Neural cell (in vitro differentiated cells): ENCODE measurements around the gene RET. TPM values are rescaled to one million over a fixed set of nuclear protein-coding genes. Genes with fewer than 3 reads are reported as not detected.

ENCODE experiments used
- H2AFZ ChIP-seq: fragments of 200-600, 300-800 bp; sonication (generic), shearing (Covaris generic); 2 replicates; pipeline ENCODE4 v1.6.0; 2014; ENCODE audit warnings: low read depth, mild to moderate bottlenecking, antibody characterized with exemption, low read length, moderate library complexity
- H3F3A ChIP-seq: fragments of 200-600 bp; shearing (Covaris generic); 2 replicates; pipeline ENCODE4 v1.6.1; 2016; ENCODE audit warnings: mild to moderate bottlenecking, moderate library complexity, mixed read lengths, antibody characterized with exemption, low read length; ENCODE audit not compliant: insufficient read depth, poor library complexity, severe bottlenecking
- H3K27ac ChIP-seq: fragments of 200-600, 300-800 bp; sonication (generic), shearing (Covaris generic); 2 replicates; pipeline ENCODE4 v1.5.1; 2014; ENCODE audit warnings: mild to moderate bottlenecking, low read length, moderate library complexity
- H3K27me3 ChIP-seq: fragments of 300-800, 200-600 bp; sonication (generic), shearing (Covaris generic); 2 replicates; pipeline ENCODE4 v1.6.0; 2014; ENCODE audit warnings: mild to moderate bottlenecking, low read depth, low read length, moderate library complexity; ENCODE audit not compliant: insufficient read depth
- H3K36me3 ChIP-seq: fragments of 300-800, 200-600 bp; sonication (generic), shearing (Covaris generic); 2 replicates; pipeline ENCODE4 v1.5.1; 2014; ENCODE audit warnings: mild to moderate bottlenecking, antibody characterized with exemption, low read length, moderate library complexity; ENCODE audit not compliant: insufficient read depth
- H3K4me2 ChIP-seq: fragments of 300-800, 200-600 bp; sonication (generic), shearing (Covaris generic); 2 replicates; pipeline ENCODE4 v1.6.0; 2014; ENCODE audit warnings: mild to moderate bottlenecking, low read length
- H3K4me3 ChIP-seq: fragments of 300-800, 200-600 bp; sonication (generic), shearing (Covaris generic); 2 replicates; pipeline ENCODE4 v1.5.1; 2014; ENCODE audit warnings: mild to moderate bottlenecking, low read length, moderate library complexity
- H3K79me2 ChIP-seq: fragments of 200-600 bp; shearing (Covaris generic); replicated peaks from 2 replicates; pipeline ENCODE4 v1.6.0; 2014; ENCODE audit warnings: mild to moderate bottlenecking, low read length, moderate library complexity; ENCODE audit not compliant: insufficient read depth
- H3K9ac ChIP-seq: fragments of 300-800, 200-600 bp; sonication (generic), shearing (Covaris generic); 2 replicates; pipeline ENCODE4 v1.6.1; 2016; ENCODE audit warnings: mild to moderate bottlenecking, low read length, mixed read lengths
- H3K9me2 ChIP-seq: fragments of 200-600 bp; shearing (Covaris generic); 2 replicates; pipeline ENCODE4 v1.6.1; 2016; ENCODE audit warnings: mild to moderate bottlenecking, low read length, mixed read lengths; ENCODE audit not compliant: insufficient read depth
- H3K9me3 ChIP-seq: fragments of 200-600, 300-800 bp; sonication (generic), shearing (Covaris generic); 2 replicates; pipeline ENCODE4 v1.6.1; 2016; ENCODE audit warnings: mild to moderate bottlenecking, mixed run types, low read length, moderate library complexity, mixed read lengths
- H4K20me1 ChIP-seq: fragments of 200-600 bp; shearing (Covaris generic); 2 replicates; pipeline ENCODE4 v1.6.1; 2016; ENCODE audit warnings: mild to moderate bottlenecking, mixed run types; ENCODE audit not compliant: insufficient read depth
- CTCF ChIP-seq: fragments of 450-650 bp; IDR thresholded peaks from 2 replicates; pipeline ENCODE4 v1.5.1; 2014; ENCODE audit warnings: antibody characterized with exemption, mild to moderate bottlenecking, moderate library complexity; ENCODE audit not compliant: poor library complexity, severe bottlenecking
- EP300 ChIP-seq: fragments of 450-650 bp; conservative IDR thresholded peaks from 2 replicates; pipeline ENCODE4 v1.6.1; 2014; ENCODE audit warnings: antibody characterized with exemption, mild to moderate bottlenecking, moderate library complexity; ENCODE audit not compliant: poor library complexity, severe bottlenecking
- EZH2 ChIP-seq: fragments of 200-600, 300-800 bp; shearing (Covaris generic), sonication (generic); IDR thresholded peaks from 2 replicates; pipeline ENCODE4 v1.6.1; 2014; ENCODE audit warnings: antibody characterized with exemption, low read length, borderline replicate concordance, mild to moderate bottlenecking; ENCODE audit not compliant: insufficient read depth, poor library complexity, severe bottlenecking
- MXI1 ChIP-seq: fragments of 450-650 bp; conservative IDR thresholded peaks from 2 replicates; pipeline ENCODE4 v1.6.1; 2014; ENCODE audit warnings: antibody characterized with exemption, mild to moderate bottlenecking; ENCODE audit not compliant: poor library complexity, severe bottlenecking
- POLR2AphosphoS5 ChIP-seq: IDR thresholded peaks from 2 replicates; pipeline ENCODE4 v1.6.1; 2012
- RAD21 ChIP-seq: fragments of 450-650 bp; conservative IDR thresholded peaks from 2 replicates; pipeline ENCODE4 v1.6.1; 2014; ENCODE audit warnings: antibody characterized with exemption, mild to moderate bottlenecking, moderate library complexity
- REST ChIP-seq: IDR thresholded peaks from 2 replicates; pipeline ENCODE4 v1.6.1; 2012; ENCODE audit warnings: borderline replicate concordance
- SMC3 ChIP-seq: fragments of 450-650 bp; conservative IDR thresholded peaks from 2 replicates; pipeline ENCODE4 v1.6.1; 2014; ENCODE audit warnings: antibody characterized with exemption, mild to moderate bottlenecking, moderate library complexity; ENCODE audit not compliant: poor library complexity
- TAF1 ChIP-seq: IDR thresholded peaks from 2 replicates; pipeline ENCODE4 v1.6.1; 2012; ENCODE audit warnings: low read depth
- polyA plus RNA-seq: library from polyadenylated mRNA; depleted of rRNA; stranded (reverse); fragments of >200 nt; gene quantifications from 2 replicates; pipeline ENCODE4 v1.2.3, GENCODE V29; 2014

Gene RET
- polyA plus RNA-seq, 1 donor from 2014 or later: 1.7 TPM

GRCh38 chr10:43070121-43071085, 6.5 kb upstream of the RET start:
- no peak for TF ChIP-seq REST
- no peak for TF ChIP-seq TAF1
- no peak for TF ChIP-seq POLR2AphosphoS5
- no peak for TF ChIP-seq CTCF
- TF ChIP-seq RAD21: no peak
- TF ChIP-seq MXI1: no peak
- TF ChIP-seq EZH2: no peak
- TF ChIP-seq SMC3: no peak
- no peak for TF ChIP-seq EP300
- Histone ChIP-seq H3K4me3 (no peak overlapping the region), H3K27me3 (peaks cover 8% of the 10 kb centered on the region), H3K9me3 (no peaks in the 10 kb centered on the region), H3K9ac (no peak overlapping the region), H3K27ac (no peak overlapping the region), H3K36me3 (no peaks in the 10 kb centered on the region), H3K9me2 (no peaks in the 10 kb centered on the region), H4K20me1 (no peaks in the 10 kb centered on the region), H3K4me2 (no peak overlapping the region), H2AFZ (no peak overlapping the region), H3F3A (no peaks in the 10 kb centered on the region), H3K79me2 (no peaks in the 10 kb centered on the region)

- H4K20me1 ChIP-seq: no peaks in the 10 kb centered on the region
- no peak overlapping the region for H2AFZ ChIP-seq
- H3K36me3 ChIP-seq: no peaks in the 10 kb centered on the region
- no peaks in the 10 kb centered on the region for H3K9me3 ChIP-seq
- peaks cover 21% of the 10 kb centered on the region for H3K27me3 ChIP-seq
- no peak overlapping the region for H3K9ac ChIP-seq
- no peak for TF ChIP-seq REST
- TF ChIP-seq CTCF: no peak
- no peak for TF ChIP-seq POLR2AphosphoS5
- TF ChIP-seq EZH2: no peak
- TF ChIP-seq MXI1: no peak
- TF ChIP-seq EP300: no peak
- no peak for TF ChIP-seq TAF1
- TF ChIP-seq SMC3: no peak
- no peak for TF ChIP-seq RAD21
- no peaks in the 10 kb centered on the region for H3K9me2 ChIP-seq
- H3K4me2 ChIP-seq: no peak overlapping the region
- no peaks in the 10 kb centered on the region for H3K79me2 ChIP-seq
- no peak overlapping the region for H3K4me3 ChIP-seq
- no peaks in the 10 kb centered on the region for H3F3A ChIP-seq
- no peak overlapping the region for H3K27ac ChIP-seq
Measured at GRCh38 chr10:43071865-43072650, 4.8 kb upstream of the RET start.
